Measurements from ENCODE around the gene DTD1.

The DTD1 gene

GRCh38 chr20:18712882-18713281, 125.0 kb downstream of the DTD1 start:
- no peak for DNase-seq

DNA sequence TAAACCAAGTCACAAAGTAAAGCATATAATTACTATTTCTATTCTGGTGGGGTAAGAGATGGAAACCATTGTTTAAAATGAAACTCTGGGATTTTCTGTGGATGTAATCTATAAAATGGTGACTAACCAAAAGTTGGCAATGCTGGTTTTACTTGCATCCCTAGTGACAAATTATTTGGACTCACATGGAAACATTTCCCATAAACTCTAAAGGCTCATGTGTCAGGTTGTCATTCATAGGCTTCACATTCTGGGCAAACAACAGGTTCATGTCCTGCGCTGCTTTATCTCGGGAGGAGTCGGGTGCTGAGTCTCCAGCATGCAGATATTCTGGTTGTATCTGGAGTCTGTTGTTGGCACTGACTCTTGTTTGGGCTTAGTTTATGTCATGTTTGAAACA, 127.7 kb downstream of the DTD1 start:
- DNase-seq, result no peak

GRCh38 chr20:18717062-18717461, 129.2 kb downstream of the DTD1 start:
- DNase-seq, result peak; percentile 19

- no peak for DNase-seq
These were observed 130.3 kb downstream of the DTD1 start for GRCh38 chr20:18718129-18718528.

DNA sequence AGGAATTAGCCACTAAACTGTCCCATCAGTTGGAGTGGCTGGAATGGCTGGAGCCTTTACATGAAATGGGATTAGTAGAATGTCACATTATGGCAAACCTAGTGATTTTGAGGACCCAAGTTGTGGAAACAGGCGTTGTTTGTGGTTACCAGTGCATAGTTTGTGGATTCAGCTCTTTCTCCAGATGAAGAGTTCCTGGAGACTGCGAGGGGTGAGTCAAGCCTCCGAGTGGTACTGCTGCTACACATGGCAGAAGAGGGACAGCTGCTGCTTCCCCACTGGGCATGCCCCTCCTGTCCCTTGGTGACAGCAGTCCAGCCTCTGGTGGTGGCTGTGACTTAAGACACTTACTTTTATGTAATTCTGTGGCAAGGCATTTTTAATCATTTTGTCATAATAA, 131.6 kb downstream of the DTD1 start:
- no peak for DNase-seq

DNA sequence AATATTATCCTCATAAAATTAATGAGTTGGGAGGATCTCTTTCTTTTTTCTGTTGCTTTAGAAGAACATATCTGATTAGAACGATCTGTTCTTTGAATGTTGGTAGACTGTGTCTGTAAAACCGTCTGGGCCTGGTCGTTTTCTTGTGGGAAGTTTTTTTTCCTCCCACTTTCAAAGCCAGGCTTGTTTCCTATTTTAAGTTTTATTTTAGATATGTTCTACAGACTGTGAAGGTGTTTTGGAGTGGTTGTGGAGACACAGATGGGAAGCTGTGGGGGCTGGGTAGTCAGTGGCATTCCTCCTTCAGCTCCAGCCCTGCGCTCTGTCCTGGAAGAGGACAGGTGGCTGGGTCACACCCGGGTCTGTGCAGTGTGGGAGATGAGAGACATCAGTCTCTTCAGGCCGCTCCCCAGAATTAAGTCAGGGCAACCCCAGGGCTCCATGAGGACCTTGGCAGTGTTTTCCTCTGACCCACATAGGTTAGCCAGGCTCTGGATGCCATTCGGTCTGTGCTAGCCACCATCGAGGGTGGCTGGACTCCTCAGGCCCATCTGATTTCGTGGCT, 133.8 kb downstream of the DTD1 start:
- DNase-seq, result no peak

GRCh38 chr20:18722371-18722770, 134.5 kb downstream of the DTD1 start:
- no peak for DNase-seq

GRCh38 chr20:18724077-18724476, 136.2 kb downstream of the DTD1 start:
- no peak for DNase-seq

GRCh38 chr20:18724788-18725464, 137.1 kb downstream of the DTD1 start:
- no peak for DNase-seq

GRCh38 chr20:18727032-18727508, 139.2 kb downstream of the DTD1 start:
- peak; percentile 78 for DNase-seq

DNA sequence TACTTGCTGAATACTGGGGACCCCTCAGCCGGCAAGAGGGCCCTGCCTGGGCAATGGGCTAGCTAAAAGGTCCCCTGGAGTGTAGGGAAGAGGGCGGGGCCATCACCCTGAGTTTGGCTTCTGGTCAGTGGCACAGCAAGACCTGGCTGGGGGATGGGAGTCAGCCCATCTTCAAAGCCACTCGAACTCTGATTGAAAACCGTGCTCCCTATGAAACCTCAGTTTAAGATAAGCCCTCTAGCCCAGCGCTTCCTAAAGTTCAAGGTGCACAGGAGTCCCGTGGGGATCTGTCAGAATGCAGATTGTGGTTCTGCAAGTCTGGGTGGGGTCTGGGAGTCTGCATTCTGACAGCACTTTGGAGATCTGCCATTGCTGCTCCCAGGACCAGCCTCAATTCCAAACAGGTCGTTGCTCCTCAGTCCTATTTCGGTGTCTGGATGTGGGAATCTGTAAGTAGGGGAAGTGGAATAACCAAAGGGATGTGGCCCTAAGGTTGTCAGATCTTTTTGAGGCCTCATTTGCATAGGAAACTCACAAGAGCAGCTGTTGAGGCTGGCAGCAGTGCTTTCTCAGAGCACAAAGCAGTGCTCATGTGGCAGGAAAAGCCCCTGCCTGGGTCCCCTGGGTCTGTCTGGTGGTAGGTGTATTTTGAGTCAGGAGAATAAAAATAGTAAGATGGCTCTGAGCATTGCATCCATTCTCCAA, 140.5 kb downstream of the DTD1 start:
- DNase-seq, result no peak

DNA sequence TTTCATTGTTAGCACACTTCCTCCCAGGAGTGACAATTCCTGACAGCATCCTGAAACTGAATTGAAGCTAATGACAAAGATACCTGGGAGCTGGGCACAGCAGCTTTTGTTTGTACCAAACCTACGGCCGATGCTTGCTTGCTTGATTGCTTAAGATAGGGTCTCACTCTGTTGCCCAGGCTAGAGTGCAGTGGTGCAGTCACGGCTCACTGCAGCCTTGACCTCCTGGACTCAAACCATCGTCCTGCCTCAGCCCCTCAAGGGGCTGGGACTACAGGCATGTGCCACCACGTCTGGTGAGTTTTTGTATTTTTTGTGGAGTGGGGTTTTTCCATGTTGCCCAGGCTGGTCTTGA, 141.0 kb downstream of the DTD1 start:
- no peak for DNase-seq

- no peak for DNase-seq
These were observed 141.5 kb downstream of the DTD1 start for GRCh38 chr20:18729231-18729825.

DNA sequence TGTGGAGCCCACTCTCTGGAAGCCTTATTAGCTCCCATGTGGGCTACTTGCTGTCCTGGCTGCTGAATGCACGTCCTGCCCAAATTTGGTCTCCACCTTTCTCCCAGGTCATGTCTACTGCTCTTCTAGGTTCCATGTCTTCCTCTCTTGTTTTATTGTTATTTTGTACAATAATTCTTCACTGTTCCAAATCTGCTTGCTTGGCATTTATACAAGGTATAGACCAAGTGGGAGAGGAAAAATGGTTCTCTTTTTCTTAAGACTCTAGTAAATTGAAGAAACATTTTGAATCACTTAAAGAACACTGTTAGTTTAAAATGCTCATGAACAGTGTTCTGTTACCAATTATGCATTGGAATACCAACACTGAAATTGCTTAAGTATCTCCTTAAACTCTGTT, 144.1 kb downstream of the DTD1 start:
- no peak for DNase-seq

GRCh38 chr20:18734525-18735189, 146.8 kb downstream of the DTD1 start:
- DNase-seq, result no peak

DNA sequence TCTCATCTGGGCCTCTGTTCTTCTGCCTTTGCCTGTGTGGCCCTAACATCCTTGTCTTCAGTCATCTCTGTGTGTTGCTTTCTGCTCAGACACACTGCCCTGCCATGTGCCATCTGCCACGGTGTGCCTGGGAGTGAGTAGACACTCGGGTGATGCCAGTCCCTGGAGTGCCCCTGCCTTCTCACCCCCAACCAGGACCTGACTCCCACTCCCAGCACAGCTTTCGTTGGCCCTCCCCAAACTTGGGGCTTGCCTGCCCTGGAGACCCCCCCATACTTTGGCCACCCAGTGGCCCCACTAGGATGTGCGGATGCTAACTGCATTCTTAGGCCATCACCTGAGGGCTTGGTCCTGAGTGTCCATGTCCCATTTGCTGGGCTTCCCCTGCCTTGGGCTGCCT, 149.3 kb downstream of the DTD1 start:
- DNase-seq, result no peak

GRCh38 chr20:18738055-18738454, 150.2 kb downstream of the DTD1 start:
- DNase-seq, result no peak

GRCh38 chr20:18738888-18739287, 151.0 kb downstream of the DTD1 start:
- no peak for DNase-seq

GRCh38 chr20:18739751-18740166, 151.9 kb downstream of the DTD1 start:
- no peak for DNase-seq

DNA sequence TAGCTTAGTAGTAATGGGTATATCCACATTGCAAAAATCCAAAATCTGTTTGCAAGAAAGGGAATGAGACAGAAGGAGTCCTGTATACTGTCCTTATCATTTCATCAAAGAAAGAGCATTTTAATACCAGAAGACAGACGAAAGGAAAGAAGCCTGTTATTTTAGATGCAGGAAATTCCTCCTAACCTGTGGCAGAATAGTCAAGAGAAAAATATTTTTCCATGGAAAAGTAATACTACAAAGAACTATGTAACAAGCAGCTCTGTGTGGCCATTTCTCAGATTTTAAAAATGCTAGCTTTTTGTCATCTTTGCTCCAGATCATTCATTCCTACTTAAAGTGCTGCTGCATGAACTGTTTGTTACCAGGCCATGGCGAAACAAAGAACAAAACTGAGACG, 152.9 kb downstream of the DTD1 start:
- DNase-seq, result no peak

DNA sequence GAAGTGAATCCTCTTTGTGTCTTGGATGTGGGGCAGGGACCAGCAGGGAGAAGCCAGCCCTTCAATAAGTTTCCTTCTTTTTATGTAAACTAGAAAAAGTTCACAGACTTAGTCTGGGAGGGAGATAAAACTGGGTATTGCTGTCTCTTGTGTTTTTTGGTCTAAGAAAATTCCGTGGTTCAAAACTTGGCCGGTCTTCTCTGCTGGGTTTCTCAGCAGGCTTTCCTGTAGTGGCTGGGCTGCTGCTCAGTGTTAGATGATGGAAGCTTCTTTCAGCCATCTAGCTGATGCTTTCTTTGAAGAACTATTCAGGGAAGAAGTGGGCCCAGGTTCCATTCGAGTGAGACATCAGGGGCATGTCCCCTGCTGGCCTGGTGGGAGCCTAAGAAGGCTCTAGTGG, 155.0 kb downstream of the DTD1 start:
- DNase-seq, result no peak

GRCh38 chr20:18743665-18744440, 156.0 kb downstream of the DTD1 start:
- no peak for DNase-seq

- no peak for DNase-seq
These were observed 159.2 kb downstream of the DTD1 start for GRCh38 chr20:18747090-18747489.
